Middle frontal gyrus (tissue), 1 donor: ENCODE measurements around the gene TMEM117.

ENCODE experiments used
- DNase-seq: peaks from one replicate; pipeline ENCODE4 v3.0.0-alpha.2; 2015; ENCODE audit warnings: low spot score; ENCODE audit errors: extremely low spot score

TMEM117 gene

GRCh38 chr12:43883748-43884147 lies 47.9 kb downstream of the TMEM117 start:
- no peak for DNase-seq

DNA sequence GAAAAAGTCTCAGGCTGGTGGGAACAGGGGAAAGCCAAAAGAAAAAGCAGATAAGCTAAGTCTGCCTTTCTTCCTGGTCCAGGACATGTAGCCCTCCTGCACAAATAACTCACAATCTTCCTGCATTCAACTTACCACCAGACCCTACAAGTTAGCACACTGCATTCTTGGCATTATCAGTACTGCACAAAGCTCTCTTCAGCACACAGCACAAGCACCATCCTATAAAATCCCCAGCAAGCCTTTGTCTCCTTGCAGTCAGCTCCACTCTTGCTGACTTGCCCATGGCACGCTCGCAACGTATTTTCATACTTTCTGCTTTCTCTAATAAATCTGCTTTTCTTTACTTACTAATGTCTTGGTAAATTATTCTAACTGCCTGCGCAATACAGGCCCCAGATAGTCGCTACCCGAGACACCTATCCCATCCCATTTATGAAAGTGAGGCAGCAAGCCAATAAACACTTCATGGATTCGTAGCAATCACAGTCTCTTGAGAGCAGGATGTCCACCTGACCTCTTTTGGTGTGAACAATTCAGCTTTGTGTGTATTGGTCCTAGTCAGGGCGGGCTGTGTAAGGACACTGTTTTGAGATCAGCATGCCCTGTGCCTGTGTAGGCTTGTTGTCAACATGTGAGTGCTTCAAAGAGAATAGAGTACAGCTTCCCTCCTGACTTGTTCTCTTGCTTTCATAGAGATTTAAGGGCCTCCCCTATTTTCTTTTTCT lies 49.0 kb downstream of the TMEM117 start:
- DNase-seq, result no peak

- no peak for DNase-seq
Observed at GRCh38 chr12:43887397-43887796, 51.5 kb downstream of the TMEM117 start.

- DNase-seq, result no peak
Observed at GRCh38 chr12:43891856-43892574, 56.1 kb downstream of the TMEM117 start.

GRCh38 chr12:43893670-43894069 lies 57.8 kb downstream of the TMEM117 start:
- DNase-seq, result no peak

- no peak for DNase-seq
Observed at GRCh38 chr12:43895580-43896206, 59.8 kb downstream of the TMEM117 start.

GRCh38 chr12:43896496-43896895 lies 60.6 kb downstream of the TMEM117 start:
- no peak for DNase-seq

DNA sequence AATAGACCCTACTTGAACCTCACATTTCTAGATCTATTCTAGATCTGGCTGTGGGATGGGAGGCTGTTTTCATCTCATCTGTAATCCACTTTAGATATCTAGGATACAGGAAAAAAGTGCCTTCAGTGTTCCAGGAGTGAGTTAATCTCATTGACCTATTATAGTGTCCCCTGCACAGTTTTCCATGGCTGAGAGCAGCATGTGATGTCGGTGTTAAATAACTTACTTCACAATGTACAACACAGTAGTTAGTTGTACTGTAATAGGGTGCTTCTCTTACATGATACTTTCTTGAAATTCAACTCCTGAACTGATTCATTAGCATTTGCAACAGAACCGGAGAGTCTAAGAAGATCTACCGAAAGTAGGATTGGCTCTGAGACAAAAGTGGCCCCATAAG lies 62.6 kb downstream of the TMEM117 start:
- no peak for DNase-seq

DNA sequence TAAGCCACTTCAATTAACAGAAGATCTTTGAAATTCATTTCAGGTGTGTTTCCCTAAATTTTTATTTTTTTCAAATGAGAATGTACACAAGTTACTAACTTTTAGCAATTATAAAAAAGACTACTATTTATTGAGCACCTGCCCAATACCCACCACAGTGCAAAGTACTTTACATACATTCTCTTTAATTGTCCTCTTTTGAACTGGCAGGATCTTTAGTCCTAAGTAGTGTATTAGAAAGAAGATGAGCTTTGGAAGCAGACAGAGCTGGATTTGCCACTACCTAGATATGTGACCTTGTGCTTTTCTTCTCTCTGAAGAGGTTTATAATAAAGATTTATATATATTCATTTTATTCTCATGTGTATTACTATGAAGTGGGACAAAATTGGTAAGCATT lies 63.7 kb downstream of the TMEM117 start:
- DNase-seq, result no peak

DNA sequence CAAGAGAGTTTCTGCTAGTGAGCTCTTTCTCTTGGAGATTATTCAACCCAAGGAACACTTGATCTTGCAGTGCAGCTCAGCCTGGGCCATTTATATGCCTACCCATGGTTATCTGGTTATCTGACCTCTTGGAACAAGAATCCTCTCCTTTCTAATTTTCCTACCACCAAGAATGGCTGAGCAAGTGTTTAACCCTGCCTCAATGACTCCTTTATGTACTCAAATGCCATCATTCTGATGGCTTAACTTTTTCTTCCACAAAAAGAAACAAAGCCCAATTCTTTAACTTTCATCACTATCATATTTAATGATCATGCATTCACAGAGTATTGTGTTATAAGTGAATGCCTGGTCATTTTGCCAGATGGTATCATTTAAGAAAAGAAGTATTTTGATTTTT lies 67.8 kb downstream of the TMEM117 start:
- DNase-seq, result no peak

- no peak for DNase-seq
Observed at GRCh38 chr12:43912859-43913258, 77.0 kb downstream of the TMEM117 start.

DNA sequence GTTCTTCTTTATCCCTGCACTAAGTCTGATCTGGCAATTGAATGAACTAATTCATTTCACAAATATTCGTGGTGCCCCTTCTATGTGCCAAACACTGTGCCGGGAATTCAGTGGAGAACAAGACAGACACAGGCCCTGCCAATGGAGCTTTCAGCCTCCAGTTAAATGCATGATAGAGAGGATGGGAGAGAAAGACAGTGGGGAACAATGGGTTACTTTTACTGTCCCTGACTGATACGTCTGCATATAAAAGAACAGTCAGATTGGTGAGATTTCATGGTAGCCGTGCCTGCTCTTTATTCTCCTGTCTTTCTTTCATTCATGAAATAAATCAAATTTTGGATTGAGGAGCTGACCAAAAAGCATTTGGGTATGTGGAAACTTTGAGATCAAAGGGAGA lies 78.5 kb downstream of the TMEM117 start:
- no peak for DNase-seq

DNA sequence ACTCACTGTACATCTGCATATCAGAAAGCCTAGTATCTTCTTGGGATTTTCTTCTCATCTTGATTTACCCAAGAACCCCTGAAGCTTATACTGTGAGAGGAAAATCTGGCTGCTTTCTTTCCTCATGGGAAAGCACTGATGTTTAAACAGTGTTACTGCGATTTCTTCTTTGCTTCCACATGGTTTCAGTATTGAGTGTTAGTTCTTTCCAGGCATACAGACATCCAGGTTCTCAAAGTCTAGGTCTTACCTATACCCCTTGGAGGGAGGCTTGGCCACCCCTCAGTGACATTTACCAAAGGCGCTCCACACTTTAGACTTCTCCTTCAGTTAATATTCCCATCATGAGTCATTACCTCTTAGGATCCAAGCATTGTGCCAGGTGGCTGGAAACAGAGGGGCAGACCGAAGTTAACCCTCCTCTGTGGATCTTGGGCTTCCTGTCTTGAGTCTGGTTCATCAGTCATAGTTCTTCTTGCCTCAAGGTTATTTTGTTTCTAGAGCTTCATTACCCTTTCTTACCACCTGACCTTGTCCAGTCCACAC lies 79.1 kb downstream of the TMEM117 start:
- no peak for DNase-seq

GRCh38 chr12:43917896-43918295 lies 82.0 kb downstream of the TMEM117 start:
- no peak for DNase-seq

GRCh38 chr12:43921666-43922337 lies 85.9 kb downstream of the TMEM117 start:
- DNase-seq, result no peak

GRCh38 chr12:43930032-43930431 lies 94.2 kb downstream of the TMEM117 start:
- no peak for DNase-seq

DNA sequence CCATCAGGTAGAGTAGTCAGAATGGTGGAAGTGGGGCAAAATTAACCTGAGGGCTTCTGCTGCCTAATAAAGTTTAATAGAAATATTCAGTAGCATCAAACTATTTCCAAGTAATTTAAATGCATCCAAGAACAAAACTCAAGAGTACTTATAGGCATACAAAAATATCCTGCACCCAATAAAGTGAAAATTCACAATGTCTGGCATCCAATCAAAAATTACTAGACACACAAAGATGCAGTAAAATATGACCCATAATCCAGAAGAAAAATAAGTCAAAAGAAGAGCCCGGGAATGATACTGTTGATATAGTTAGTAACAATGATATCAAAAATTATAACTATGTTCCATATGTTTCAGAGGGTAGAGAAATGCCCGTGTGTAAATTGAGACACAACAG lies 95.3 kb downstream of the TMEM117 start:
- DNase-seq, result no peak

DNA sequence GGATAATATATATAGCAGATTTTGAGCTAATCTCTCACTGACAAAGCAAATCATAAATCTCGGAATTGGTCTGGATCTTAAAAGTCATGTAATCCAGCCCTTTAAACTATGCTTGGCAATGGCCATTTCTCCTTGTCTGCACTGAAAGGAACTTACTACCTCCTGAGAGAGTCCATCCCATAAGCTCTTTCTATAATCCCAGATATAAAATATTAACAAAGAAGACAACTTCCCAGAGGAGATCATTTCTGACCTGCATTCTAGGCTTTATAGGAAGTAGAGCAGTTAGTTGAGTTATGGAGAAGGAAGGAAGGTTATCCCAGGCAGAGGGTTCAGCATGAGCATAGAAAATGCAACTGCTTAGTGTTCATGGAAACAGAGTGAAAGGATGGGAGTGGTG lies 99.7 kb downstream of the TMEM117 start:
- no peak for DNase-seq

GRCh38 chr12:43937947-43938346 lies 102.1 kb downstream of the TMEM117 start:
- no peak for DNase-seq

DNA sequence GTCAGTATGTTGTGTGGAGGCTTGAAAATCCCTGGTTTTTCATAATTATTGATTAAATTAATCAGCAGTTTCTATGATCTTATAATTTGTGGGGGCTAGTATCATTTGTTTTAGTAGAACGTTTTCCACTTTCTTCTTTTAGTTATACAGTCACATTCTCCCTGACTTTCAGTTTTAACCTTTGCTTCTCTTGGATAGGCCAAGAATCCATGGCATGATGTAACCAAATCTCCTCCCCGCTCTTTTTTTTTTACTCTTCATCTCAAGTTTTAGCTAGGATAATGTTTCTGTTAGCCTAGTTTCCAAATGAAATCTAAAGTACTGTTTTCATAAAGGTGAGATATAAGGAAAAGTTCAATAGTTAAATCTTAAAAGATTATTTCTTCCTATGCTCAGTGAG lies 106.5 kb downstream of the TMEM117 start:
- no peak for DNase-seq

GRCh38 chr12:43945983-43946382 lies 110.1 kb downstream of the TMEM117 start:
- DNase-seq, result no peak

- DNase-seq, result no peak
Observed at GRCh38 chr12:43951286-43951685, 115.4 kb downstream of the TMEM117 start.
